DOHH2 (cell line): ENCODE results near the gene ATP8B2.
"Not testable (repeated sequence)": the region's sequence is repeated elsewhere in the genome, so short reads cannot be mapped to it uniquely, and the experiment has no call there.

Experiments
- CTCF ChIP-seq: fragments of 200-600 bp; sonication (generic); IDR thresholded peaks from one replicate; pipeline ENCODE4 v1.5.1; 2014; ENCODE audit warnings: antibody characterized with exemption, mild to moderate bottlenecking, low read depth, low read length; ENCODE audit not compliant: poor library complexity, severe bottlenecking
- EZH2phosphoT487 ChIP-seq: fragments of 200-600 bp; sonication (generic); IDR thresholded peaks from 2 replicates; pipeline ENCODE4 v1.6.1; 2017; ENCODE audit warnings: borderline replicate concordance, mild to moderate bottlenecking, antibody characterized with exemption, low read length, moderate library complexity, mixed read lengths

GRCh38 chr1:154309136-154309535 is 16.2 kb upstream of the ATP8B2 start:
- not testable (repeated sequence) for TF ChIP-seq CTCF, EZH2phosphoT487
